AG09309 (cell line): ENCODE measurements around the gene COL23A1.
A peak's percentile ranks its signal among the peaks of the same experiment; 100 is the strongest.

Experiments used
- DNase-seq: peaks from one replicate; pipeline ENCODE4 v3.0.0-alpha.2; 2010; ENCODE audit warnings: low read depth
- H3K4me3 ChIP-seq: 2 replicates; pipeline ENCODE4 v1.5.1; 2011; ENCODE audit warnings: mild to moderate bottlenecking, low read depth, low read length, moderate library complexity; ENCODE audit not compliant: control insufficient read depth
- TF ChIP-seq, protein P1 (sequence below): IDR thresholded peaks from 2 replicates; pipeline ENCODE4 v1.5.1; 2011; ENCODE audit warnings: mild to moderate bottlenecking, low read depth, low read length, inconsistent platforms; ENCODE audit not compliant: insufficient read depth, control insufficient read depth; ENCODE audit errors: missing control alignments

The COL23A1 gene

GRCh38 chr5:178626484-178627258 is 36.5 kb upstream of the COL23A1 start, which contains the start of gene CLK4:
CLK4 (minus strand) TSS chr5:178627050; CDS start chr5:178623416, 3,634 bp downstream.
- TF ChIP-seq, protein P1, sequence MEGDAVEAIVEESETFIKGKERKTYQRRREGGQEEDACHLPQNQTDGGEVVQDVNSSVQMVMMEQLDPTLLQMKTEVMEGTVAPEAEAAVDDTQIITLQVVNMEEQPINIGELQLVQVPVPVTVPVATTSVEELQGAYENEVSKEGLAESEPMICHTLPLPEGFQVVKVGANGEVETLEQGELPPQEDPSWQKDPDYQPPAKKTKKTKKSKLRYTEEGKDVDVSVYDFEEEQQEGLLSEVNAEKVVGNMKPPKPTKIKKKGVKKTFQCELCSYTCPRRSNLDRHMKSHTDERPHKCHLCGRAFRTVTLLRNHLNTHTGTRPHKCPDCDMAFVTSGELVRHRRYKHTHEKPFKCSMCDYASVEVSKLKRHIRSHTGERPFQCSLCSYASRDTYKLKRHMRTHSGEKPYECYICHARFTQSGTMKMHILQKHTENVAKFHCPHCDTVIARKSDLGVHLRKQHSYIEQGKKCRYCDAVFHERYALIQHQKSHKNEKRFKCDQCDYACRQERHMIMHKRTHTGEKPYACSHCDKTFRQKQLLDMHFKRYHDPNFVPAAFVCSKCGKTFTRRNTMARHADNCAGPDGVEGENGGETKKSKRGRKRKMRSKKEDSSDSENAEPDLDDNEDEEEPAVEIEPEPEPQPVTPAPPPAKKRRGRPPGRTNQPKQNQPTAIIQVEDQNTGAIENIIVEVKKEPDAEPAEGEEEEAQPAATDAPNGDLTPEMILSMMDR: no peak
- DNase-seq: peak; percentile 70
- peak within 1 kb of the TSS; percentile 93 for H3K4me3 ChIP-seq

- TF ChIP-seq, protein P1: no peak
- no peak for DNase-seq
- H3K4me3 ChIP-seq: peak overlapping the region; percentile 93
Observed at GRCh38 chr5:178625679-178626483, 35.7 kb upstream of the COL23A1 start.

GRCh38 chr5:178624631-178625546 is 34.7 kb upstream of the COL23A1 start:
- TF ChIP-seq, protein P1: no peak
- DNase-seq: no peak
- peak overlapping the region; percentile 93 for H3K4me3 ChIP-seq

DNA sequence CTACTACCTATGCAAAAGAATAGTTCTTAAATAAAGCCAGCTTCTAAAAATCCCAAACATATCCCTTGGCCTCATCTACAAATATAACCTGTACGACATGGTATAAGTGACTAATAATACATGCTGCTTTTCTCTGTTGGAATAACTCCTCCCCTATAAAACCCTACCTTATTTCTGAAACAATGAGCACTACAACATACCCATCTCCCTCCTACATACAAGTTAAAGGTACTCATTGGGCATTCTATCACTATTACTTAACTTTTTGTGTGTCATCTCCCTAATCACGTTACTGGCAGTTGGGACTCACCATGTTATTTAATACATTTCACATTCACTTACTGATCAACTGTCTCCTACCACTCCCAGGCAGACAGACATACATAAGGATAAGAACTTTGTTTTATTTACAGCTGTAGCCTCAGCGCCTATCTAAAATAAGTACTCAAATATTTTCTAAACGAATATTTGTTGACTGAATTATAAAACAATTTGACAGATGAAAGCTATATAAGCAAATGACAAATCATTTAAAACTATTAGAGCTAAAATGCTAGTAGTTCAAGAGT is 32.6 kb upstream of the COL23A1 start:
- no peak overlapping the region for H3K4me3 ChIP-seq
- DNase-seq: no peak
- TF ChIP-seq, protein P1: no peak

DNA sequence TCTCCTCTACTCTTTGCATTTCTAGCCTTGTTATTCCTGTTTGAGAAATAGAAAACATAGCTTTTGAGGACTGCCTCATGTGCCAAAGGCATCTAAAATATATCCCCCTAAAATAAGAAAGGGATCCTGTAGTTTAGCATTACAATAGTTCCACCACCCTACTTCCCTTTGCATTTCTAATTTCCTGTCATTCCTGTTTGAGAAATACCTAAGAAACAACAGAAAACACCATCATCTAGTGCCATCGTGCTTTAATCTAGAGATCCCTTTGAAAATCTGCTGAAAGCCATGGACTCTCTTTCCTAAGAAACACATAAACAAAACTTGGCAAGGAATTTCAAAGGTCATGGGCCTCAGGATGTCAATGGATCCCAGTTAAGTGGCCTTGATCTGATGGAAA is 29.2 kb upstream of the COL23A1 start:
- DNase-seq: no peak
- no peak overlapping the region for H3K4me3 ChIP-seq
- TF ChIP-seq, protein P1: no peak

DNA sequence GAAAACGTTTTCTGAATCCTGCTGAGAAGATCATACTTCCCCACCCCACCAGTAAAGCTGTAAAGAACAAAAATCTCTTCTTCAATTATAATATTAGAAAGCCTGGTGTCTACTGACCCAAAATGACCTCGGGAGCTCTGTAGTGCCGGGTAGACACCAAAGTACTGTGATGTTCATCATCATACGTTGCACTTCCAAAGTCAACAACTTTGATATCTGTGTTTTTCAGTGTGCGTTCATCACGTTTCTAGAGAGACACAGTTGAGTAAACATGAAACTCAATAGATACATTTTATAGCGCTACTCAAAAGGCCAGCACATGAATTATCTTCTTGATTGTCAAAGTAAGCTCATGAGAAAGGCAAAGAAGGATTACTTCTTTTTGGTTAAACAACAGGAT is 22.1 kb upstream of the COL23A1 start:
- TF ChIP-seq, protein P1: no peak
- no peak for DNase-seq
- H3K4me3 ChIP-seq: no peak overlapping the region
